GM10248 (cell line): Measurements from ENCODE around the gene AP2A2.

ENCODE experiments used
- CTCF ChIA-PET: fragments of 300-600 bp; sonication (Branson Sonifier 250); formaldehyde crosslinking; extraction: SDS; loops from one replicate; lab custom pipeline; 2021; ENCODE audit warnings: antibody characterized with exemption; lab: Yijun Ruan, JAX
- POLR2A ChIA-PET: fragments of 350-650 bp; sonication (Branson Sonifier 250); formaldehyde crosslinking; extraction: SDS; loops from one replicate; lab custom pipeline; 2020; ENCODE audit warnings: antibody characterized with exemption; lab: Yijun Ruan, JAX
- DNase-seq: peaks from one replicate; pipeline ENCODE4 v3.0.0; 2012; ENCODE audit errors: extremely low spot score
- TF ChIP-seq, protein P1 (sequence below): IDR thresholded peaks from 2 replicates; pipeline ENCODE4 v1.5.1; 2012; ENCODE audit warnings: mild to moderate bottlenecking, low read depth; ENCODE audit errors: extremely low read depth, missing control alignments, control extremely low read depth

AP2A2 gene

DNA sequence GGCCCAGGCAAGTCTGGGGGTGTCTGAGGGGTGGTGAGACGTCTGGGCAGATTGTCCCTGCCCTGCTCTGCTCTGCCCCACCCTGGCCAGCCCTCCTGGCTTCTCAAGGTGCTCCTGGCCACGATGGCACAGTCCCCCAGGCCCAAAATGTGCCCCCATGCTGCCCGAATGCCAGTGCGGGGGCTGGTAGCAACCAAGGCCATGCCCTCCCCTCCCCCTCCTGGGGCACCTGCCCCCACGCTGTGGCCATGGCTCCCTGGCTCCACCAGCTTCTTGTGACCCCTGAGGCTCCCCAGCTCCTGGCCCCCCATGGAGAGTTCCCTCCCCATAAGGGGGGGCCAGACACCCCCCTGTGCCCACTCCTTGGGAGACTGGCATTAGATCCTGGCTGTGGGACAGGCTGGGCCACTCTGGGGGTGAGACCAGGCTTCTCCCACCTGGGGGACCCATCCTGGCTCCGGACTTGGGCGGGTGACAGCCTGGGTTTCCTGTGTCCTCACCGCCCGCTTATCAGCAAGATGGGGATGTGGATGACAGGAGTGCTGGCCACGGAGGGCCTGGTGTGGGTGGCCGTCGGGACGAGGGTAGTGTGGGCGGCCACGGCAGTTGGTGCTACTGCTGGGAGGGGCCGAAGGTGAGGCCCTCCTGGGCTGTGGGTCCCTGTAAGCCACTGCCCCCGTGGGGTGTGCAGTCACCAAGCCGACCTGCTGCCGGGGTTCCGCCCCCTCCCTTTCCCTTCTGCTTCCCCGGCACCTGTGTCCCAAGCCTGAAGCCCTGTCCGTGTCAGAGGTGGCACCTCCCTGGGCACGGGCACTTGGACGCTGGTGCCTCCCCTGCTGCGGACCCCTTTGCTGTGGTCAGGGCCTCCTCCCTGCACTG lies 126.7 kb downstream of the AP2A2 start:
- ChIA-PET CTCF (interaction anchor here (0.8 to 3.4 kb wide), 12 partner anchors 10 to 209 kb away, joined by 3 to 48 read pairs (median 5); partner anchors contain the start of gene TSPAN4), POLR2A (no interaction called here)
- no peak for DNase-seq
- TF ChIP-seq, protein P1, sequence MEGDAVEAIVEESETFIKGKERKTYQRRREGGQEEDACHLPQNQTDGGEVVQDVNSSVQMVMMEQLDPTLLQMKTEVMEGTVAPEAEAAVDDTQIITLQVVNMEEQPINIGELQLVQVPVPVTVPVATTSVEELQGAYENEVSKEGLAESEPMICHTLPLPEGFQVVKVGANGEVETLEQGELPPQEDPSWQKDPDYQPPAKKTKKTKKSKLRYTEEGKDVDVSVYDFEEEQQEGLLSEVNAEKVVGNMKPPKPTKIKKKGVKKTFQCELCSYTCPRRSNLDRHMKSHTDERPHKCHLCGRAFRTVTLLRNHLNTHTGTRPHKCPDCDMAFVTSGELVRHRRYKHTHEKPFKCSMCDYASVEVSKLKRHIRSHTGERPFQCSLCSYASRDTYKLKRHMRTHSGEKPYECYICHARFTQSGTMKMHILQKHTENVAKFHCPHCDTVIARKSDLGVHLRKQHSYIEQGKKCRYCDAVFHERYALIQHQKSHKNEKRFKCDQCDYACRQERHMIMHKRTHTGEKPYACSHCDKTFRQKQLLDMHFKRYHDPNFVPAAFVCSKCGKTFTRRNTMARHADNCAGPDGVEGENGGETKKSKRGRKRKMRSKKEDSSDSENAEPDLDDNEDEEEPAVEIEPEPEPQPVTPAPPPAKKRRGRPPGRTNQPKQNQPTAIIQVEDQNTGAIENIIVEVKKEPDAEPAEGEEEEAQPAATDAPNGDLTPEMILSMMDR, result no peak

DNA sequence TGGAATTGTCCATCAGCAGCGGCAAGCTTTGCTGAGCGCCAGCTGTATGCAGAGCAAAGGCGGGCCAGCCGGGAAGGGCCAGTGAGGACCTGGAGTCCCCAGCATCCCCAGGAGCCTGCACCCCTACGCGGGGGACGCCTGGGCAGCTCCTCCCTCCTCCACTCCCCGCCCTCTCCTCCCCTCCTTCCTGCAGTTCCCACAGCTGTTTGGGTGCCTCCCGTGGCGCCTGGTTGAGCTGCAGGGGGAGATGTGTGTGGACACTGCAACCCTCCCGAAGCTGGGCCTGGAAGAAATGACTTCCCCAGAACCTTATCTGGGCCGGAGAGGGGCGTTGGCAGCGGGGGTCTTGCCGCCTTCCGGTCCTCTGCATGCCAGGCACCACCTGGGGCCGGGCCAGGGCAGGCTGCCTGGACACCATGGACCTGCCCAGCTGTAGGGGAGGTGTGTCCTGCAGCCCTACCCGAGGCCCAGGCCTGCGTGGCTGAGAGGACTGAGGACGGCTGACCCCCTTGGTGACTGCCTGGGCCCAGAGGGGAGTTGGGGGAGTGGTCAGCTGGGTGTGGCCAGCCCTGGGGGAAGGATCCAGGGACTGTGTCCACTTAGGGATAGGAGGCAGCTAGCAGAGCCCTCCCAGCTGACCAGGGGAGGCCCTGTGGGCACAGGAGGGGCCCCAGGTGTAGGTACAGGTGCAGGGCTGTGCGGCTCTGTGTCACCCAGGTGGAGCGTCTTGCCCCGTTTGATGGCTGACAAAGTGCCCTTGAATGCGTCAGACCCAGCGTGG lies 127.6 kb downstream of the AP2A2 start:
- TF ChIP-seq, protein P1, result no peak
- ChIA-PET POLR2A (no interaction called here), CTCF (interaction anchor here (0.8 to 3.2 kb wide), 2 partner anchors 205 to 210 kb away, joined by 3 to 13 read pairs; partner anchors contain the start of gene TSPAN4)
- no peak for DNase-seq

DNA sequence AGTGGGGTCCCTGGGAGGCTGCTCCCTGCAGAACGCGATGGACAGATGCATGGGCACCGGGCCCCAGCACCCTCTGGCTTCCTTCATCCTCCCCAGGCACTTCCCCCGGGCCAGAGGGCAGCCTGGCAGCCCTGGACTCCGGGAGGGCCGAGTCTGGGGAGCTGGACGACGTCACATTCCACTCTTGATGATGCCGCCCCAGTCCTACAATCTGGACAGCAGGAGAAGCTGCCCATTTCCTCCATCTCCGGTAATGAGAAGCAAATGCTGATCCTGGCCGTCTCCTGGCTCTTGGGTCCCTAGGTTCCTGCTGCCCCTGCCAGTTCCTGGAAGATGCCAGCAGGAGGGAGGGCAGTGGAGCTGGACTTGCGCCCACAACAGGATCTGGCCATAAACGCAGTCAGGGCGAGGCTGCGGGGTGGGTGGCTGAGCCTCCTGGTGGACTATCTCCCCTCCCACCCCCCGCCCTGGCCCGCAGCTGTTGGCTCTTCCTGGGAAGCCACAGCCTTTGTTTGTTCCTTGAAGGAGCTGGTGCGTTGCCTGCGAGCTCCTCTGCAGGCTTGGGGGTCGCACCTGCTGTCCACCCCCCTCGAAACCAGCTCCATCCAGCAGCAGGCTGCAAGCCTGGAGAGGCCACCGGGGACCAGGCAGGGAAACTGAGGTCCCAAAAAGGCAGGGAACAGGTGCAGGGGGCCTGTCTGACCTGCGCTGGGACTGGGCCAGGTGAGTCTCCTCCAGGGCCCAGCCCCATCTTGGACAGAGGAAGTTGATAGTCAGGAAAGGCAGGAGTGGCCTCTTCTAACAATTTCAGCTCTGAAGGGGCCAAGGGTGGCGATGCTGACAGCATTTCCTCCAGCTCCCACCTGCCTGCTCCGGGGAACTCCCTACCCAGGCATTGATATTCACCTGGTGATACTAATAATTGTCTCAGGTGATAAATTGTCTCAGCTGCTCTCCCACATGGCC lies 128.8 kb downstream of the AP2A2 start:
- ChIA-PET POLR2A (no interaction called here), CTCF (interaction anchor here (1.0 to 3.2 kb wide), 2 partner anchors 129 to 206 kb away, joined by 3 to 13 read pairs; no protein-coding TSS in a partner anchor)
- TF ChIP-seq, protein P1, result no peak
- DNase-seq, result no peak

DNA sequence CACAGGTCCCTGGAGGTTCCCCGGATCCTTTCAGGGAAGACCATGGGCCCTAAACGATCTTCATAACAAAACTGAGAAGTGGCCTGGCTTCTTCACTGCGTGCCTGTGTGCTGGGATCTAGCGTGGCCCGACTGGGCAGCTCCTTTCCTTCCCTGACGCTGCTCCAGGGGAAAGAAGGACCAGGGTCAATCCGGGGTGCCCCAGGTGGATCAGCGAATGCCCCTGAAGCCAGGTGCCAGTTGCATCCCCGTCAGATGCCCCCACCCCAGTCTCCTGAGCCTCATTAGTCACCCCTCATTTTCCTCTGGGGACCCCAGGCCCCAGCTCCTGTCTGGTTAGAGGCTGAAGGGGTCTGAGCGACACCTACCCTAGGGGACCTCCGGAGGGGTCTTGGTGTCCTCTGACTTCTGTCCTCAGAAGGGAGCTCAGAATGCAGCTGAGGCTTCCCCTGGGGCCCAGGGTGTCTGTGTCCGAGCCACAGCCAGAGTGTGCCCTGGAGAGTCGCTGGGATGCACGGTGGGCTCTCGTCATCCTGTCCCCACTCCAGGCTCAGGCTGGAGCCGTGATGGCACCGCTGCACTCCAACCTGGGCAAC lies 129.5 kb downstream of the AP2A2 start:
- DNase-seq, result no peak
- TF ChIP-seq, protein P1, result no peak
- ChIA-PET POLR2A (no interaction called here), CTCF (interaction anchor here (1.0 to 3.2 kb wide), 2 partner anchors 130 to 207 kb away, joined by 3 to 13 read pairs; no protein-coding TSS in a partner anchor)

DNA sequence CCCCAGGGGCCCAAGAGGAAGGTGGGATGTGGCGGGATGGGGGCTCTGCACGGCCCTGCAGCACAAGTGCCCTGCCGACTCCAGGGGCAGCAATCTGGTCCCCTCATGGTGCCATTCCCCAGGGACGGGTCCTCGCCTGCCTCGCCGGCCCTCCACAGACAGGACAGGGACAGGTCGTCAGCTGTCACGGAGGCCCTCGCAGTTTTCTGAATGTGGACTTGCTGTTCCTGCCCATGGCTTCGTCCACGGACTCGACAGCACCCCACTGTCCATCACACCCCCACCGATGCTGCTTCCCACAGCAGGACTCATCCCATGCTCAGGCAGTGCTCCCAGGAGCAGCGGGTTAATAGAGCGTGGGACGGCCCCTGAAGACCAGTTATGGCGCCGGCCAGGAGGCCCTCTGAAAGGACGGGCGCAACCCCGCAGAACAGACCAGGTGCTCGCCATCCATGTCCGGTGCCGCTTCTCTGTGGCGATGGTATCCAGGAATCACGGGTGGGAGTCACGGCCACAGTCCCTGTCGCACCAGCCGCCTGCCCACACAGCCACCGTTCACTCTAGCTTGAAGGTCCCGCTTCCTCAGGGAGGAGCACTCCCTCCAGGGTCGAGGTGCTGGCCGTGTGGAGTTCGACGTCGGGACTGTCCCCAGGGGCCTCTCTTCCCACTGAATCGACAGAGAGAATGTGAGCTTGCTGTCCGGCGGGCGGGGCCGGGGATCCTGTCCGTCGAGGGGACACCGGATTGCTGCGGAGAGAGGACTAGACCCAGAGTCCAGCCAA lies 130.5 kb downstream of the AP2A2 start:
- ChIA-PET CTCF (no interaction called here), POLR2A (no interaction called here)
- TF ChIP-seq, protein P1, result no peak
- no peak for DNase-seq
